Natural killer cell (primary cell): ENCODE data around the gene PON3. TPM values are rescaled to one million over a fixed set of nuclear protein-coding genes. Genes with fewer than 3 reads are reported as not detected.
A peak's percentile ranks its signal among the peaks of the same experiment; 100 is the strongest.

Source experiments
- ATAC-seq, 3 donors: fragments of 150-1000 bp in 2 of 3; fragments of 200-7000 bp in 1 of 3; cut with Tn5 transposase; 1 replicate in 1 of 3; 2 replicates in 2 of 3; pipeline ENCODE4 v1.10.0; 2021; ENCODE audit warnings: mild to moderate bottlenecking in 2 of 3, moderate library complexity in 2 of 3
- DNase-seq, 2 donors: peaks; one replicate each; pipeline versions ENCODE4 v3.0.0 to v3.0.0-alpha.2; 2013 to 2021; ENCODE audit warnings: mixed read lengths in 1 of 2
- H3K27ac ChIP-seq: one replicate; pipeline ENCODE4 v1.5.1; 2013; ENCODE audit warnings: mild to moderate bottlenecking, low read length
- H3K27me3 ChIP-seq: one replicate; pipeline ENCODE4 v1.6.1; 2013; ENCODE audit warnings: low read length; ENCODE audit not compliant: control insufficient read depth, insufficient read depth
- H3K36me3 ChIP-seq: one replicate; pipeline ENCODE4 v1.6.1; 2013; ENCODE audit warnings: low read length; ENCODE audit not compliant: control insufficient read depth, insufficient read depth
- H3K4me1 ChIP-seq: one replicate; pipeline ENCODE4 v1.6.1; 2013; ENCODE audit warnings: low read length; ENCODE audit not compliant: control insufficient read depth, insufficient read depth
- H3K4me3 ChIP-seq: one replicate; pipeline ENCODE4 v1.5.1; 2013; ENCODE audit warnings: low read length
- H3K9me3 ChIP-seq: one replicate; pipeline ENCODE4 v1.6.1; 2013; ENCODE audit warnings: low read length; ENCODE audit not compliant: control insufficient read depth, insufficient read depth
- H3K27ac Mint-ChIP-seq, 2 donors: one replicate each; pipeline ENCODE4 v1.8.0; 2022; ENCODE audit warnings: mild to moderate bottlenecking in 2 of 2, mixed read lengths in 2 of 2, moderate library complexity in 1 of 2
- H3K27me3 Mint-ChIP-seq, 2 donors: one replicate each; pipeline ENCODE4 v1.8.0; 2022; ENCODE audit warnings: low read depth in 2 of 2, mixed read lengths in 2 of 2
- H3K36me3 Mint-ChIP-seq: one replicate; pipeline ENCODE4 v1.8.0; 2022; ENCODE audit warnings: mixed read lengths
- H3K4me1 Mint-ChIP-seq, 2 donors: one replicate each; pipeline ENCODE4 v1.8.0; 2022; ENCODE audit warnings: mixed read lengths in 2 of 2
- H3K4me3 Mint-ChIP-seq: one replicate; pipeline ENCODE4 v1.8.0; 2022; ENCODE audit warnings: mild to moderate bottlenecking, moderate library complexity, mixed read lengths
- H3K9me3 Mint-ChIP-seq, 2 donors: one replicate each; pipeline ENCODE4 v1.8.0; 2022; ENCODE audit warnings: mixed read lengths in 2 of 2
- WGBS: methylation state at CpG from one replicate; pipeline ENCODE4 v1.1.7; 2013; ENCODE audit warnings: missing lambda C conversion rate; ENCODE audit not compliant: insufficient coverage; 5-methylcytosine and 5-hydroxymethylcytosine counted together
- intact Hi-C: fragments of 100-400 bp; cut with micrococcal nuclease; formaldehyde crosslinking; loops from one replicate; pipeline ENCODE4 v1.14.2; 2022
- total RNA-seq, 4 donors: library from RNA; stranded (reverse); fragments of 120-200 nt in 1 of 4; gene quantifications; one replicate each; pipeline versions ENCODE4 v1.2.3 to v1.2.4, GENCODE V29; 2013 to 2022
- TF ChIP-seq, protein P1 (sequence below): fragments of 200-600 bp; IDR thresholded peaks from one replicate; pipeline ENCODE4 v1.8.0; 2022; ENCODE audit warnings: antibody characterized with exemption

The PON3 gene
- total RNA-seq, 3 donors from 2014 or later (not counting 1 experiment from before 2014, with no cell fraction given), result not detected

DNA sequence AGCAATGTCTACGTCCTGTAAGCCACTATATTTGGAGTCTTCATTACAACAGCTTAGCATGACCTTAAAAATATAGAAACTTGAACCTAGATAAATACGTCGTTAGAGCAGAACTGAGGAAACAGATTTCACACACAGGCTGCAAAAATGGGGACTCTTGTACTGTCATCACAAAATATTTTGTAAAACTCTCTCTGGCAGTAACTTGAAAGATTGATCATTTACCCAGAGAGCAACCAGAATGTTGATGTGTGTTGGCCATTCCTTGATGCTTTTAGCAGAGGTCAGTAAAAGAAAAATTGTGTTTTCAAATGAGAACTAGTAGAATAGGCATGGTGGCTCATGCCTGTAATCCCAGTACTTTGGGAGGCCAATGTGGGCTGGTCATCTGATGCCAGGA, 57.3 kb downstream of the PON3 start:
- H3K4me3 Mint-ChIP-seq, result no peak overlapping the region
- Histone ChIP-seq H3K27ac (no peak overlapping the region), H3K27me3 (no peaks in the 10 kb centered on the region), H3K36me3 (no peaks in the 10 kb centered on the region), H3K4me3 (no peak overlapping the region), H3K4me1 (no peaks in the 10 kb centered on the region), H3K9me3 (no peaks in the 10 kb centered on the region)
- H3K9me3 Mint-ChIP-seq, result no peaks in the 10 kb centered on the region
- H3K36me3 Mint-ChIP-seq, result no peaks in the 10 kb centered on the region
- TF ChIP-seq, protein P1, sequence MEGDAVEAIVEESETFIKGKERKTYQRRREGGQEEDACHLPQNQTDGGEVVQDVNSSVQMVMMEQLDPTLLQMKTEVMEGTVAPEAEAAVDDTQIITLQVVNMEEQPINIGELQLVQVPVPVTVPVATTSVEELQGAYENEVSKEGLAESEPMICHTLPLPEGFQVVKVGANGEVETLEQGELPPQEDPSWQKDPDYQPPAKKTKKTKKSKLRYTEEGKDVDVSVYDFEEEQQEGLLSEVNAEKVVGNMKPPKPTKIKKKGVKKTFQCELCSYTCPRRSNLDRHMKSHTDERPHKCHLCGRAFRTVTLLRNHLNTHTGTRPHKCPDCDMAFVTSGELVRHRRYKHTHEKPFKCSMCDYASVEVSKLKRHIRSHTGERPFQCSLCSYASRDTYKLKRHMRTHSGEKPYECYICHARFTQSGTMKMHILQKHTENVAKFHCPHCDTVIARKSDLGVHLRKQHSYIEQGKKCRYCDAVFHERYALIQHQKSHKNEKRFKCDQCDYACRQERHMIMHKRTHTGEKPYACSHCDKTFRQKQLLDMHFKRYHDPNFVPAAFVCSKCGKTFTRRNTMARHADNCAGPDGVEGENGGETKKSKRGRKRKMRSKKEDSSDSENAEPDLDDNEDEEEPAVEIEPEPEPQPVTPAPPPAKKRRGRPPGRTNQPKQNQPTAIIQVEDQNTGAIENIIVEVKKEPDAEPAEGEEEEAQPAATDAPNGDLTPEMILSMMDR, result no peak
- intact Hi-C loops, result no loop called here
- H3K27ac Mint-ChIP-seq, result no peak overlapping the region
- 92% methylated on average over 3 of the region's 3 CpGs for WGBS
- peaks cover 0 to 19% of the 10 kb centered on the region in 2 donors for H3K27me3 Mint-ChIP-seq
- no peak for ATAC-seq
- DNase-seq, result no peak
- H3K4me1 Mint-ChIP-seq, result no peaks in the 10 kb centered on the region

DNA sequence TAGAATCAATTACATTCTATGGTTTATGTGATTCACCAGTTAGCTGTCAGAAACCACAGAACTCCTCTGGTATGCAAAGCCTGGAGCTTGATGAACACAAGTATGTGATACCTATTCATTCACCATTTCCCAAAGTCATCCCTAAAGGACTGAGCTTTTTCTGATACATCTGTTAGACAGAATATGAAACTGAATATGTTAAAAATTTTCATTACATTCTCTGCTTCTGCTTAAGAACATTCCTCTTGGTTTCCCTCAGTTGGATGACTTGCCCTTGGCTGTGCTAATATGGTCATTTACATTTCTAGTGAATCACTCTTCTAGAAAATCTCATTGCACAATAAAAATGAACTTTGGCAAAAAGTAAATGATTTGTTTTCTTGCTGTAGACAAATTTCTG, 61.1 kb downstream of the PON3 start:
- H3K27ac Mint-ChIP-seq, result no peak overlapping the region
- peaks cover 8 to 10% of the 10 kb centered on the region in 2 donors for H3K4me1 Mint-ChIP-seq
- Histone ChIP-seq H3K4me3 (no peak overlapping the region), H3K4me1 (peaks cover 2% of the 10 kb centered on the region), H3K36me3 (no peaks in the 10 kb centered on the region), H3K27me3 (no peaks in the 10 kb centered on the region), H3K27ac (no peak overlapping the region), H3K9me3 (no peaks in the 10 kb centered on the region)
- no peaks in the 10 kb centered on the region for H3K36me3 Mint-ChIP-seq
- ATAC-seq (no peak), DNase-seq (no peak)
- H3K27me3 Mint-ChIP-seq, result no peaks in the 10 kb centered on the region
- TF ChIP-seq, protein P1, result no peak
- no peak overlapping the region for H3K4me3 Mint-ChIP-seq
- intact Hi-C loops, result no loop called here
- H3K9me3 Mint-ChIP-seq, result no peaks in the 10 kb centered on the region

DNA sequence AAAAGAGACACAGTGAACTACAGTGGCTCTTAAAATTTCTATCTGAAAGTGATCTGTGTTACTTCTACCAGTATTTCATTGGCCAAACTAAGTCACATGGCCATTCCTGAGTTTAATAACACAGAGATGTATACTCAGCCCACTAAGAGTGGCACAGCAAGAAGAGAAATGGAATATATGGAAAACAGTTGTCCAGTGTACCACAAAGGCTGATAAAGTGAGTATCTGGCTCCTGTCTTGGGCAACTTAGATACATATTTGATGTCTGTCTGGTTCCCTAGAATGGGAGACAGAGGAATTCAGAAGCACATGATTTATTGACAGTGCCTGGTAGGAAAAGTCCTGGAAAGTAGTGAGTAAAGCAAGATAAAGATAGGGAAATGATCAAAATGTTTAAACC, 61.7 kb downstream of the PON3 start:
- peaks cover 11 to 13% of the 10 kb centered on the region in 2 donors for H3K4me1 Mint-ChIP-seq
- H3K27me3 ChIP-seq, result no peaks in the 10 kb centered on the region
- H3K9me3 ChIP-seq, result no peaks in the 10 kb centered on the region
- H3K4me3 Mint-ChIP-seq, result no peak overlapping the region
- H3K27me3 Mint-ChIP-seq, result no peaks in the 10 kb centered on the region
- H3K4me1 ChIP-seq, result peaks cover 3% of the 10 kb centered on the region
- H3K9me3 Mint-ChIP-seq, result no peaks in the 10 kb centered on the region
- no peak overlapping the region for H3K4me3 ChIP-seq
- ATAC-seq (no peak), DNase-seq (no peak)
- H3K36me3 ChIP-seq, result no peaks in the 10 kb centered on the region
- TF ChIP-seq, protein P1, result no peak
- H3K36me3 Mint-ChIP-seq, result no peaks in the 10 kb centered on the region
- H3K27ac Mint-ChIP-seq, result no peak overlapping the region
- H3K27ac ChIP-seq, result no peak overlapping the region
- intact Hi-C loops, result no loop called here

DNA sequence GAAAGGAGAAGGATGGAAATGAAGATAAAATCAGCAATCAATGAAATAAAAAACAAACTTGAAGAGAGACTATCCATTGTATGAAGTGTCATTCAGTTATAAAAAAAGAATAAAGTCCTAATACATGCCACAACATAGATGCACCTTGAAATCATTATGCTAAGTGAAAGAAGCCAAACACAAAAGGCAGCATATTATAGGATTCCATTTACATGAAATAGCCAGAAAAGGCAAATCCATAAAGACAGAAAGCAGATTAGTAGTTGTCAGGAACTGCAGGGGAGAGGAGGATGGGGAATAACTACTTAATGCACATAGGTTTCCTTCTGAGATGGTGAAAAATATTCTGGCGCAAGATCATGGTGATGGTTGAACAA, 65.2 kb downstream of the PON3 start:
- Mint-ChIP-seq H3K4me3 (peak overlapping the region; percentile 61), H3K9me3 (no peaks in the 10 kb centered on the region), H3K27me3 (peaks cover 0 to 3% of the 10 kb centered on the region in 2 donors), H3K36me3 (no peaks in the 10 kb centered on the region), H3K4me1 (peaks cover 11 to 13% of the 10 kb centered on the region in 2 donors), H3K27ac (peak overlapping the region; percentile 19 to 82)
- WGBS, result 100% methylated on average over 1 of the region's 1 CpG
- Histone ChIP-seq H3K4me3 (peak overlapping the region; percentile 37), H3K36me3 (no peaks in the 10 kb centered on the region), H3K27ac (peak overlapping the region; percentile 49), H3K9me3 (no peaks in the 10 kb centered on the region), H3K27me3 (no peaks in the 10 kb centered on the region), H3K4me1 (peaks cover 3% of the 10 kb centered on the region)
- peak in 1 of 2 donors; percentile 9 for DNase-seq
- TF ChIP-seq, protein P1, result no peak
- intact Hi-C loops, result no loop called here
- peak in 2 of 3 donors; percentile 23 to 27 for ATAC-seq
